Endothelial cell of umbilical vein (primary cell): Measurements from ENCODE around the gene TGFBI. TPM values are rescaled to one million over a fixed set of nuclear protein-coding genes. Genes with fewer than 3 reads are reported as not detected.

Experiments used
- BruUV-seq: library from RNA; stranded (reverse); fragments of 400-500 nt; replicated peaks from 2 replicates; lab custom pipeline; 2021; lab: Mats Ljungman, UMichigan
- CTCF ChIA-PET: fragments of 300-600, 350-600 bp; sonication (Branson Sonifier 250); formaldehyde crosslinking; loops from one replicate; lab custom pipeline; 2021; ENCODE audit warnings: antibody characterized with exemption, inconsistent platforms; lab: Charles Lee
- POLR2A ChIA-PET: fragments of 300-600, 350-600 bp; sonication (Branson Sonifier 250); formaldehyde crosslinking; loops from one replicate; lab custom pipeline; 2021; ENCODE audit warnings: antibody characterized with exemption, inconsistent platforms; lab: Charles Lee
- DNase-seq: peaks from one replicate; pipeline ENCODE4 v3.0.0-alpha.2; 2011; ENCODE audit warnings: low read depth, low spot score
- FAIRE-seq: peaks from 2 replicates; lab custom pipeline; 2011; peaks lifted over from hg19 to GRCh38; lab: Jason Lieb, UNC
- H2AFZ ChIP-seq: 2 replicates; pipeline ENCODE4 v1.6.0; 2012; ENCODE audit warnings: low read depth, low read length, control low read depth, inconsistent platforms
- H3K27ac ChIP-seq: 2 replicates; pipeline ENCODE4 v1.5.1; 2011; ENCODE audit warnings: low read depth, mild to moderate bottlenecking, control low read depth, low read length, moderate library complexity; ENCODE audit not compliant: insufficient read depth
- H3K27me3 ChIP-seq, 2 experiments: 2 replicates each; pipeline versions ENCODE4 v1.6.0 to v1.6.1; 2011; ENCODE audit warnings: low read length in 2 of 2, mixed read lengths in 1 of 2; ENCODE audit not compliant: control insufficient read depth in 2 of 2, insufficient read depth in 2 of 2
- H3K36me3 ChIP-seq, 2 experiments: 2 replicates in 1 of 2; 3 replicates in 1 of 2; pipeline ENCODE4 v1.5.1; 2011; ENCODE audit warnings: low read length in 2 of 2, mild to moderate bottlenecking in 1 of 2, moderate library complexity in 1 of 2; ENCODE audit not compliant: control insufficient read depth in 2 of 2, insufficient read depth in 2 of 2; ENCODE audit errors: extremely low read depth in 1 of 2
- H3K4me1 ChIP-seq: 3 replicates; pipeline ENCODE4 v1.5.1; 2011; ENCODE audit warnings: mild to moderate bottlenecking, low read length; ENCODE audit not compliant: control insufficient read depth, insufficient read depth; ENCODE audit errors: extremely low read depth
- H3K4me2 ChIP-seq: 2 replicates; pipeline ENCODE4 v1.6.1; 2011; ENCODE audit warnings: low read length, control low read depth, mixed read lengths; ENCODE audit not compliant: insufficient read depth
- H3K4me3 ChIP-seq, 3 experiments: fragments of 200-600 bp in 1 of 3; sonication (generic), shearing (Covaris generic) in 1 of 3; replicated peaks in 1 of 3; 2 replicates each; pipeline ENCODE4 v1.5.1; 2011 to 2016; ENCODE audit warnings: control low read depth in 3 of 3, low read length in 3 of 3, mild to moderate bottlenecking in 2 of 3, inconsistent platforms in 1 of 3, low read depth in 1 of 3, moderate library complexity in 1 of 3; ENCODE audit not compliant: insufficient read depth in 1 of 3
- H3K79me2 ChIP-seq: 2 replicates; pipeline ENCODE4 v1.6.0; 2012; ENCODE audit warnings: low read length, inconsistent platforms; ENCODE audit not compliant: control insufficient read depth, insufficient read depth
- H3K9ac ChIP-seq: replicated peaks from 2 replicates; pipeline ENCODE3; 2011; ENCODE audit warnings: low read length, control low read depth; ENCODE audit not compliant: insufficient read depth; ENCODE audit errors: extremely low read depth
- H3K9me1 ChIP-seq: replicated peaks from 3 replicates; pipeline ENCODE4 v1.6.0; 2011; ENCODE audit warnings: mild to moderate bottlenecking, low read length; ENCODE audit not compliant: control insufficient read depth, insufficient read depth; ENCODE audit errors: extremely low read depth
- H3K9me3 ChIP-seq: replicated peaks from 2 replicates; pipeline ENCODE4 v1.5.1; 2012; ENCODE audit warnings: low read length, inconsistent platforms; ENCODE audit not compliant: control insufficient read depth, insufficient read depth
- H4K20me1 ChIP-seq: replicated peaks from 2 replicates; pipeline ENCODE3; 2011; ENCODE audit warnings: mild to moderate bottlenecking, low read length; ENCODE audit not compliant: control insufficient read depth, insufficient read depth; ENCODE audit errors: extremely low read depth
- CTCF ChIP-seq, 2 donors: IDR thresholded peaks; 1 replicate in 1 of 2; 2 replicates in 1 of 2; pipeline ENCODE4 v1.5.1; 2011; ENCODE audit warnings: low read length in 2 of 2, mild to moderate bottlenecking in 2 of 2, moderate library complexity in 2 of 2, control low read depth in 1 of 2, inconsistent platforms in 1 of 2, low read depth in 1 of 2; ENCODE audit not compliant: insufficient read depth in 1 of 2; ENCODE audit errors: extremely low read depth in 1 of 2
- EZH2 ChIP-seq: IDR thresholded peaks from 2 replicates; pipeline ENCODE4 v1.6.1; 2012; ENCODE audit warnings: borderline replicate concordance, low read depth, mild to moderate bottlenecking, moderate library complexity, low read length, inconsistent platforms; ENCODE audit not compliant: severe bottlenecking
- FOS ChIP-seq: IDR thresholded peaks from 2 replicates; pipeline ENCODE4 v1.6.1; 2011; ENCODE audit warnings: mild to moderate bottlenecking, low read length, moderate library complexity, borderline replicate concordance; ENCODE audit not compliant: insufficient read depth
- MAX ChIP-seq: IDR thresholded peaks from 2 replicates; pipeline ENCODE4 v1.6.1; 2011; ENCODE audit not compliant: insufficient read depth, insufficient read length
- POLR2A ChIP-seq: IDR thresholded peaks from 2 replicates; pipeline ENCODE4 v1.6.1; 2012; ENCODE audit warnings: low read depth, mild to moderate bottlenecking, control low read depth, low read length
- dilution Hi-C: fragments of 300-500 bp; cut with MboI; formaldehyde crosslinking; loops from one replicate; pipeline ENCODE4 v1.15.0; 2019; ENCODE audit warnings: low sequenced_read_pairs; ENCODE audit not compliant: extremely low pct_ligation_motif_present
- intact Hi-C: fragments of 100-400 bp; cut with micrococcal nuclease; formaldehyde crosslinking; loops from one replicate; pipeline ENCODE4 v1.10.0; 2022
- polyA plus RNA-seq, 4 experiments: library from polyadenylated mRNA; depleted of rRNA in 3 of 4; stranded (reverse) in 3 of 4; unstranded in 1 of 4; fragments of >200 nt; gene quantifications; 2 replicates each; pipeline versions ENCODE4 v1.2.1 to v1.2.3, GENCODE V29; 2011 to 2012; ENCODE audit warnings: missing spikeins in 1 of 4
- total RNA-seq: library from RNA; stranded (reverse); gene quantifications from 2 replicates; pipeline ENCODE4 v1.2.3, GENCODE V29; 2021

Gene TGFBI
- total and polyA plus RNA-seq, 2 donors (not counting 3 experiments of a cell fraction or from before 2014, with no cell fraction given), result 6.5 to 18.9 TPM

- Histone ChIP-seq H3K27me3 (no peaks in the 10 kb centered on the region), H3K36me3 (no peaks in the 10 kb centered on the region), H3K4me1 (peaks cover 45% of the 10 kb centered on the region), H3K9ac (no peak overlapping the region), H3K27ac (no peak overlapping the region), H3K9me1 (no peaks in the 10 kb centered on the region), H4K20me1 (no peaks in the 10 kb centered on the region), H3K4me2 (no peak overlapping the region), H3K79me2 (no peaks in the 10 kb centered on the region), H3K4me3 (no peak overlapping the region), H3K9me3 (no peaks in the 10 kb centered on the region), H2AFZ (no peak overlapping the region)
- intact Hi-C loops, result loop anchor here (2.0 kb wide), 1 partner anchor 46 kb away; no protein-coding TSS in a partner anchor
- TF ChIP-seq FOS (no peak), POLR2A (no peak), CTCF (IDR thresholded peaks at IDR 0.05; ENCODE audit: extremely low read depth in 1 of 2, insufficient read depth in 1 of 2, low read depth in 1 of 2, low read length in 2 of 2) (no peak)
- DNase-seq (no peak), FAIRE-seq (no peak)
- dilution Hi-C loops, result no loop called here
- no TSS peak for BruUV-seq
- CTCF ChIA-PET, result interaction anchor here (0.9 to 2.4 kb wide), 6 partner anchors 9 to 61 kb away, joined by 3 to 10 read pairs (median 6); no protein-coding TSS in a partner anchor
- POLR2A ChIA-PET, result no interaction called here
Observed at GRCh38 chr5:135996611-135997010, 32.2 kb upstream of the TGFBI start.

GRCh38 chr5:135997673-135998335 is 31.0 kb upstream of the TGFBI start:
- Histone ChIP-seq H3K27me3 (no peaks in the 10 kb centered on the region), H3K9me3 (no peaks in the 10 kb centered on the region), H4K20me1 (no peaks in the 10 kb centered on the region), H3K9ac (no peak overlapping the region), H3K79me2 (no peaks in the 10 kb centered on the region), H3K4me3 (no peak overlapping the region), H3K9me1 (no peaks in the 10 kb centered on the region), H3K4me2 (no peak overlapping the region), H3K4me1 (peaks cover 45% of the 10 kb centered on the region), H3K36me3 (no peaks in the 10 kb centered on the region), H2AFZ (no peak overlapping the region), H3K27ac (no peak overlapping the region)
- dilution Hi-C loops (no loop called here), intact Hi-C loops (loop anchor here (2.0 kb wide), 1 partner anchor 45 kb away; no protein-coding TSS in a partner anchor)
- BruUV-seq, result no TSS peak
- no peak for TF ChIP-seq CTCF (IDR thresholded peaks at IDR 0.05; ENCODE audit: extremely low read depth in 1 of 2, insufficient read depth in 1 of 2, low read depth in 1 of 2, low read length in 2 of 2)
- no peak for TF ChIP-seq EZH2
- TF ChIP-seq MAX, result no peak
- no peak for FAIRE-seq
- DNase-seq, result no peak
- ChIA-PET CTCF (interaction anchor here (1.8 to 2.4 kb wide), 3 partner anchors 8 to 20 kb away, joined by 6 to 10 read pairs (median 8); no protein-coding TSS in a partner anchor), POLR2A (no interaction called here)
